ENCODE data around the gene LIMK2.

GRCh38 chr22:31227186-31227585 is 15.1 kb downstream of the LIMK2 start:
- TF ChIP-seq, protein P1, sequence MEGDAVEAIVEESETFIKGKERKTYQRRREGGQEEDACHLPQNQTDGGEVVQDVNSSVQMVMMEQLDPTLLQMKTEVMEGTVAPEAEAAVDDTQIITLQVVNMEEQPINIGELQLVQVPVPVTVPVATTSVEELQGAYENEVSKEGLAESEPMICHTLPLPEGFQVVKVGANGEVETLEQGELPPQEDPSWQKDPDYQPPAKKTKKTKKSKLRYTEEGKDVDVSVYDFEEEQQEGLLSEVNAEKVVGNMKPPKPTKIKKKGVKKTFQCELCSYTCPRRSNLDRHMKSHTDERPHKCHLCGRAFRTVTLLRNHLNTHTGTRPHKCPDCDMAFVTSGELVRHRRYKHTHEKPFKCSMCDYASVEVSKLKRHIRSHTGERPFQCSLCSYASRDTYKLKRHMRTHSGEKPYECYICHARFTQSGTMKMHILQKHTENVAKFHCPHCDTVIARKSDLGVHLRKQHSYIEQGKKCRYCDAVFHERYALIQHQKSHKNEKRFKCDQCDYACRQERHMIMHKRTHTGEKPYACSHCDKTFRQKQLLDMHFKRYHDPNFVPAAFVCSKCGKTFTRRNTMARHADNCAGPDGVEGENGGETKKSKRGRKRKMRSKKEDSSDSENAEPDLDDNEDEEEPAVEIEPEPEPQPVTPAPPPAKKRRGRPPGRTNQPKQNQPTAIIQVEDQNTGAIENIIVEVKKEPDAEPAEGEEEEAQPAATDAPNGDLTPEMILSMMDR (conservative IDR thresholded peaks at IDR 0.05) = no peak
- no peak for TF ChIP-seq EZH2 (IDR thresholded peaks at IDR 0.05; ENCODE audit: low read depth)
